Measurements from ENCODE around the gene SLC35E3. TPM values are rescaled to one million over a fixed set of nuclear protein-coding genes. Genes with fewer than 3 reads are reported as not detected.

Gene SLC35E3
- total and polyA plus RNA-seq, 2 experiments from 2014 or later: 5.5 to 13.8 TPM

- H3K79me2 ChIP-seq (replicated peaks; ENCODE audit: insufficient read depth): no peaks in the 10 kb centered on the region
- no peaks in the 10 kb centered on the region for H4K20me1 ChIP-seq (replicated peaks; ENCODE audit: insufficient read depth)
- H3K4me2 ChIP-seq: no peak overlapping the region
- H3K4me1 Mint-ChIP-seq: no peaks in the 10 kb centered on the region
- 0 out of 2 replicates have a peak, but pooled peaks cover 3% of the 10 kb centered on the region for H3F3A ChIP-seq (replicated peaks; ENCODE audit: low read depth)
- no peaks in the 10 kb centered on the region for H3K27me3 Mint-ChIP-seq (ENCODE audit: insufficient read depth, low read depth, poor library complexity)
- no peak for TF ChIP-seq EZH2 (IDR thresholded peaks at IDR 0.05; ENCODE audit: low read depth, unreplicated experiment)
- no peak for ATAC-seq
- no peak for DNase-seq (ENCODE audit: low spot score)
- H3K4me3 Mint-ChIP-seq: no peak overlapping the region
- no peaks in the 10 kb centered on the region for H3K27me3 ChIP-seq (ENCODE audit: insufficient read depth)
- no peak overlapping the region for H3K4me3 ChIP-seq
- H3K4me1 ChIP-seq (ENCODE audit: insufficient read depth): no peaks in the 10 kb centered on the region
- H3K36me3 Mint-ChIP-seq (ENCODE audit: low read depth): peaks cover 48% of the 10 kb centered on the region
- H3K9me2 ChIP-seq (ENCODE audit: insufficient read depth): no peaks in the 10 kb centered on the region
- no peak overlapping the region for H3K27ac ChIP-seq (ENCODE audit: low read depth)
- no peak overlapping the region for H3K27ac Mint-ChIP-seq
- H3K9me3 Mint-ChIP-seq: no peaks in the 10 kb centered on the region
- H2AFZ ChIP-seq: no peak overlapping the region
- H3K36me3 ChIP-seq (ENCODE audit: insufficient read depth): peaks cover 34% of the 10 kb centered on the region
Observed at GRCh38 chr12:68739891-68740290, 6.1 kb upstream of the SLC35E3 start.

DNA sequence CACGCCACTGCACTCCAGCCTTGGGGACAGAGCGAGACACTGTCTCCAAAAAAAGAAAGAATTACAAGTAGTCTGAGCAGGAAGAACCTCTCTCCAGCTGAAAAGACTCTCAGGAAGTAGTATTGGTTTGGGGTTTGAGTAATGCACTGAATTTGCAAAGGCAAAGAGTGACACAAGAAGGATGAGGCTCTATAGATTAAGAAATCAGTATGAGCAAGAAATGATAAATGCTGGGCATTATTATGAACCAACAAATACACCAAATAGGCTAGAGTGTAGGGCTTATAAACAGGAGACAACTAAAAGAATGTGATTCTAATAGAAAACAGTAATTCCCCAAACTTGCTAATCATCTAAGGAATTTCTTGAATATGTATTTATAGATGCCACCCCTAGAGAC lies 2.6 kb upstream of the SLC35E3 start:
- no peak overlapping the region for H3K27ac ChIP-seq (ENCODE audit: low read depth)
- no peak for DNase-seq (ENCODE audit: low spot score)
- Mint-ChIP-seq H3K4me1 (peaks cover 6% of the 10 kb centered on the region; the same call in 1 of the 3 replicates), H3K27me3 (ENCODE audit: insufficient read depth, low read depth, poor library complexity) (peaks cover 2% of the 10 kb centered on the region), H3K36me3 (ENCODE audit: low read depth) (peaks cover 27% of the 10 kb centered on the region), H3K4me3 (no peak overlapping the region), H3K9me3 (no peaks in the 10 kb centered on the region), H3K27ac (no peak overlapping the region)
- H3K9me2 ChIP-seq (ENCODE audit: insufficient read depth): no peaks in the 10 kb centered on the region
- no peak overlapping the region for H3K4me2 ChIP-seq
- H3F3A ChIP-seq (replicated peaks; ENCODE audit: low read depth): 0 out of 2 replicates have a peak, but pooled peaks cover 3% of the 10 kb centered on the region
- H4K20me1 ChIP-seq (replicated peaks; ENCODE audit: insufficient read depth): no peaks in the 10 kb centered on the region
- H3K4me3 ChIP-seq: no peak overlapping the region
- H3K4me1 ChIP-seq (ENCODE audit: insufficient read depth): peaks cover 8% of the 10 kb centered on the region; the same call in 1 of the 2 replicates
- H2AFZ ChIP-seq: no peak overlapping the region
- H3K36me3 ChIP-seq (ENCODE audit: insufficient read depth): peaks cover 20% of the 10 kb centered on the region
- H3K27me3 ChIP-seq (ENCODE audit: insufficient read depth): no peaks in the 10 kb centered on the region
- peaks cover 15% of the 10 kb centered on the region for H3K79me2 ChIP-seq (replicated peaks; ENCODE audit: insufficient read depth)
- ATAC-seq: no peak
- TF ChIP-seq NANOG (IDR thresholded peaks at IDR 0.05; ENCODE audit: borderline replicate concordance): no peak
- TF ChIP-seq, protein P1, sequence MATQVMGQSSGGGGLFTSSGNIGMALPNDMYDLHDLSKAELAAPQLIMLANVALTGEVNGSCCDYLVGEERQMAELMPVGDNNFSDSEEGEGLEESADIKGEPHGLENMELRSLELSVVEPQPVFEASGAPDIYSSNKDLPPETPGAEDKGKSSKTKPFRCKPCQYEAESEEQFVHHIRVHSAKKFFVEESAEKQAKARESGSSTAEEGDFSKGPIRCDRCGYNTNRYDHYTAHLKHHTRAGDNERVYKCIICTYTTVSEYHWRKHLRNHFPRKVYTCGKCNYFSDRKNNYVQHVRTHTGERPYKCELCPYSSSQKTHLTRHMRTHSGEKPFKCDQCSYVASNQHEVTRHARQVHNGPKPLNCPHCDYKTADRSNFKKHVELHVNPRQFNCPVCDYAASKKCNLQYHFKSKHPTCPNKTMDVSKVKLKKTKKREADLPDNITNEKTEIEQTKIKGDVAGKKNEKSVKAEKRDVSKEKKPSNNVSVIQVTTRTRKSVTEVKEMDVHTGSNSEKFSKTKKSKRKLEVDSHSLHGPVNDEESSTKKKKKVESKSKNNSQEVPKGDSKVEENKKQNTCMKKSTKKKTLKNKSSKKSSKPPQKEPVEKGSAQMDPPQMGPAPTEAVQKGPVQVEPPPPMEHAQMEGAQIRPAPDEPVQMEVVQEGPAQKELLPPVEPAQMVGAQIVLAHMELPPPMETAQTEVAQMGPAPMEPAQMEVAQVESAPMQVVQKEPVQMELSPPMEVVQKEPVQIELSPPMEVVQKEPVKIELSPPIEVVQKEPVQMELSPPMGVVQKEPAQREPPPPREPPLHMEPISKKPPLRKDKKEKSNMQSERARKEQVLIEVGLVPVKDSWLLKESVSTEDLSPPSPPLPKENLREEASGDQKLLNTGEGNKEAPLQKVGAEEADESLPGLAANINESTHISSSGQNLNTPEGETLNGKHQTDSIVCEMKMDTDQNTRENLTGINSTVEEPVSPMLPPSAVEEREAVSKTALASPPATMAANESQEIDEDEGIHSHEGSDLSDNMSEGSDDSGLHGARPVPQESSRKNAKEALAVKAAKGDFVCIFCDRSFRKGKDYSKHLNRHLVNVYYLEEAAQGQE (IDR thresholded peaks at IDR 0.05; ENCODE audit: unreplicated experiment): no peak
- no peak for TF ChIP-seq EZH2 (IDR thresholded peaks at IDR 0.05; ENCODE audit: low read depth, unreplicated experiment)
- TF ChIP-seq, protein P2, sequence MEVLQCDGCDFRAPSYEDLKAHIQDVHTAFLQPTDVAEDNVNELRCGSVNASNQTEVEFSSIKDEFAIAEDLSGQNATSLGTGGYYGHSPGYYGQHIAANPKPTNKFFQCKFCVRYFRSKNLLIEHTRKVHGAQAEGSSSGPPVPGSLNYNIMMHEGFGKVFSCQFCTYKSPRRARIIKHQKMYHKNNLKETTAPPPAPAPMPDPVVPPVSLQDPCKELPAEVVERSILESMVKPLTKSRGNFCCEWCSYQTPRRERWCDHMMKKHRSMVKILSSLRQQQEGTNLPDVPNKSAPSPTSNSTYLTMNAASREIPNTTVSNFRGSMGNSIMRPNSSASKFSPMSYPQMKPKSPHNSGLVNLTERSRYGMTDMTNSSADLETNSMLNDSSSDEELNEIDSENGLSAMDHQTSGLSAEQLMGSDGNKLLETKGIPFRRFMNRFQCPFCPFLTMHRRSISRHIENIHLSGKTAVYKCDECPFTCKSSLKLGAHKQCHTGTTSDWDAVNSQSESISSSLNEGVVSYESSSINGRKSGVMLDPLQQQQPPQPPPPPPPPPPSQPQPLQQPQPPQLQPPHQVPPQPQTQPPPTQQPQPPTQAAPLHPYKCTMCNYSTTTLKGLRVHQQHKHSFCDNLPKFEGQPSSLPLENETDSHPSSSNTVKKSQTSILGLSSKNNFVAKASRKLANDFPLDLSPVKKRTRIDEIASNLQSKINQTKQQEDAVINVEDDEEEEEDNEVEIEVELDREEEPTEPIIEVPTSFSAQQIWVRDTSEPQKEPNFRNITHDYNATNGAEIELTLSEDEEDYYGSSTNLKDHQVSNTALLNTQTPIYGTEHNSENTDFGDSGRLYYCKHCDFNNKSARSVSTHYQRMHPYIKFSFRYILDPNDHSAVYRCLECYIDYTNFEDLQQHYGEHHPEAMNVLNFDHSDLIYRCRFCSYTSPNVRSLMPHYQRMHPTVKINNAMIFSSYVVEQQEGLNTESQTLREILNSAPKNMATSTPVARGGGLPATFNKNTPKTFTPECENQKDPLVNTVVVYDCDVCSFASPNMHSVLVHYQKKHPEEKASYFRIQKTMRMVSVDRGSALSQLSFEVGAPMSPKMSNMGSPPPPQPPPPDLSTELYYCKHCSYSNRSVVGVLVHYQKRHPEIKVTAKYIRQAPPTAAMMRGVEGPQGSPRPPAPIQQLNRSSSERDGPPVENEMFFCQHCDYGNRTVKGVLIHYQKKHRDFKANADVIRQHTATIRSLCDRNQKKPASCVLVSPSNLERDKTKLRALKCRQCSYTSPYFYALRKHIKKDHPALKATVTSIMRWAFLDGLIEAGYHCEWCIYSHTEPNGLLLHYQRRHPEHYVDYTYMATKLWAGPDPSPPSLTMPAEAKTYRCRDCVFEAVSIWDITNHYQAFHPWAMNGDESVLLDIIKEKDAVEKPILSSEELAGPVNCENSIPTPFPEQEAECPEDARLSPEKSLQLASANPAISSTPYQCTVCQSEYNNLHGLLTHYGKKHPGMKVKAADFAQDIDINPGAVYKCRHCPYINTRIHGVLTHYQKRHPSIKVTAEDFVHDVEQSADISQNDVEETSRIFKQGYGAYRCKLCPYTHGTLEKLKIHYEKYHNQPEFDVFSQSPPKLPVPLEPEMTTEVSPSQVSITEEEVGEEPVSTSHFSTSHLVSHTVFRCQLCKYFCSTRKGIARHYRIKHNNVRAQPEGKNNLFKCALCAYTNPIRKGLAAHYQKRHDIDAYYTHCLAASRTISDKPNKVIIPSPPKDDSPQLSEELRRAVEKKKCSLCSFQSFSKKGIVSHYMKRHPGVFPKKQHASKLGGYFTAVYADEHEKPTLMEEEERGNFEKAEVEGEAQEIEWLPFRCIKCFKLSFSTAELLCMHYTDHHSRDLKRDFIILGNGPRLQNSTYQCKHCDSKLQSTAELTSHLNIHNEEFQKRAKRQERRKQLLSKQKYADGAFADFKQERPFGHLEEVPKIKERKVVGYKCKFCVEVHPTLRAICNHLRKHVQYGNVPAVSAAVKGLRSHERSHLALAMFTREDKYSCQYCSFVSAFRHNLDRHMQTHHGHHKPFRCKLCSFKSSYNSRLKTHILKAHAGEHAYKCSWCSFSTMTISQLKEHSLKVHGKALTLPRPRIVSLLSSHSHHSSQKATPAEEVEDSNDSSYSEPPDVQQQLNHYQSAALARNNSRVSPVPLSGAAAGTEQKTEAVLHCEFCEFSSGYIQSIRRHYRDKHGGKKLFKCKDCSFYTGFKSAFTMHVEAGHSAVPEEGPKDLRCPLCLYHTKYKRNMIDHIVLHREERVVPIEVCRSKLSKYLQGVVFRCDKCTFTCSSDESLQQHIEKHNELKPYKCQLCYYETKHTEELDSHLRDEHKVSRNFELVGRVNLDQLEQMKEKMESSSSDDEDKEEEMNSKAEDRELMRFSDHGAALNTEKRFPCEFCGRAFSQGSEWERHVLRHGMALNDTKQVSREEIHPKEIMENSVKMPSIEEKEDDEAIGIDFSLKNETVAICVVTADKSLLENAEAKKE (CRISPR knock-in tag; IDR thresholded peaks at IDR 0.05): no peak
- no peak for TF ChIP-seq JUNB (IDR thresholded peaks at IDR 0.05; ENCODE audit: unreplicated experiment)
- no peak for TF ChIP-seq POLR2AphosphoS5 (IDR thresholded peaks at IDR 0.05; ENCODE audit: low read depth)
- no peak for TF ChIP-seq ZNF331 (CRISPR knock-in tag; IDR thresholded peaks at IDR 0.05; ENCODE audit: low read depth)
- TF ChIP-seq STAT1 (IDR thresholded peaks at IDR 0.05; ENCODE audit: unreplicated experiment): no peak
- TF ChIP-seq CTCF (conservative IDR thresholded peaks at IDR 0.05; ENCODE audit: low read depth in 2 of 2): no peak
- TF ChIP-seq ZNF114 (CRISPR knock-in tag; IDR thresholded peaks at IDR 0.05): no peak
- no peak for TF ChIP-seq CREB1 (CRISPR knock-in tag; IDR thresholded peaks at IDR 0.05; ENCODE audit: low read depth)

Measured in GM23338 (cell line).